GM19351 (cell line): ENCODE measurements around the gene HIPK2.

ENCODE experiments used
- ATAC-seq: cut with Tn5 transposase; IDR thresholded peaks from one replicate; pipeline ENCODE4 v1.9.1; 2021; ENCODE audit warnings: mild to moderate bottlenecking, moderate library complexity; ENCODE audit not compliant: unreplicated experiment

The HIPK2 gene

DNA sequence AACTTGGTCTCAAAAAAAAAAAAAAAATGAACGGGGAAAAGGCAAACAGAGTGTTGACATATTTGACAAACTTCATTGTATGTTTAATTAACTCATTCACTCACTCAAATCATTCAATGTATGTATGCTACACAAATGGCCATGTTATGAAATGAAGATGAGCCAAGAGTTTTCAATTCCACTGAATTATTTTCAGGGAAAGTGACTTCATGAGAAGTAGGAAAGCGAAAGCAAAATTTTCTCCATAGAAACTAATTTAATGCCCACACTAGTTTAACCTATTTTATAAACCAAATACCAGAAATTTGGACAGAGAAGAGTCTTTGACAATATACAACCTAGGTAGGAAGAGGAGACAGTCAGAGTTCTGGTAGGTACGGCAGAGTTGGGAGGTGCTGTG is 119.5 kb downstream of the HIPK2 start:
- no peak for ATAC-seq

DNA sequence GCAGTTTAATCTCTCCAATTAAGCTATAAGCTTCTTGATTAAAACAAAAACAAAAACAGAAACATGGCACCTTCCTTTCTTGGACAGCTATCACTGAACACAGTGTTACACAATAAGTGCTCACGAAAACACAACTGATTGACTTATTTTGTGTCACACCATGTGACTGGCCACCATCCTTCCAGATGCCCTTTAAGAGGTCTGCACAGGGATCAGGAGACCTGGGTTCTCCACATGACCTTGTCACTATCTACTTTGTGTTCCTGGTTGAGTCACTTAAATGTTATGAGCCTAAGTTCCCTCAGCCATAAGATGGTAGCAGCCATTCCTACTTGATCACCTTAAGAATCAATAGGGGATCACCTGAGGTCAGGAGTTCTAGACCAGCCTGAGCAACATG is 120.1 kb downstream of the HIPK2 start:
- no peak for ATAC-seq

DNA sequence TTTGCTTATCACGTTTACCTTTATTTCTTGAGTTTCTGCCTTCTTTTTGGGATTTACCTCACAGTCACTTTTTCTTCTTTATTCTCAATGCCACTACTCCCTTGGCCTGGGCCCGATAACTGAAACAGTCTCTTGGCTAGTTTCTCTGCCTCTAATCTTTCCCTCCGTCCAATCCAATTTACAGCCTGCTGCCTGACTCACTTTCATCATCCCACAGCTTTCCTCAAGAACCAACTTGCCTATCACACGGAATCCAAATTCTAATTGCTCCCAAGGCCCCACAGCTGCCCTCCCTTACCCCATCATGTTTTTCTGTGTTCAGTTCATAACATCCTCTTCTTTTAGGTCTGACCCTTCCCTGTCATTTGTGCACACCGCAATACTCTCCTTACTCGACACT is 121.4 kb downstream of the HIPK2 start:
- no peak for ATAC-seq

DNA sequence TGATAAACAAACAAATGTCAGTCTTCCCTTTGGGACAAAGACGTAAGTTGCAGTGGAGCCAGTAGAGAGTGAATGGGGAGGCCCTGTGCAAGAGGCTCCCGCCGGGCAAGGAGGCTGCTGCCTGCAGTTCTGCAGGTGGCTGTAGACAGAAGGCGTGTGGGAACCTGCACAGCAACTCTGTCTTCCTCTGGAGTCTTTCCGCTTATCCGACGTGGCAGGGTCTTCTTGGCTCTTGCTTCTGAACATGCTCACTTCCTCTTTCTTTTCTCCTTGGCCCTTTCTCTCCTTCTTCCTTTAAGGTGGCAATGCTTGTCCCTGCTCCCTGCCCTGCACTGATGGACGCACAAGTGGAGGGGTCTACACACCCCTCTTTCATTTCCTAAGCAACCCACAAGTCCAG is 122.5 kb downstream of the HIPK2 start:
- ATAC-seq, result no peak

DNA sequence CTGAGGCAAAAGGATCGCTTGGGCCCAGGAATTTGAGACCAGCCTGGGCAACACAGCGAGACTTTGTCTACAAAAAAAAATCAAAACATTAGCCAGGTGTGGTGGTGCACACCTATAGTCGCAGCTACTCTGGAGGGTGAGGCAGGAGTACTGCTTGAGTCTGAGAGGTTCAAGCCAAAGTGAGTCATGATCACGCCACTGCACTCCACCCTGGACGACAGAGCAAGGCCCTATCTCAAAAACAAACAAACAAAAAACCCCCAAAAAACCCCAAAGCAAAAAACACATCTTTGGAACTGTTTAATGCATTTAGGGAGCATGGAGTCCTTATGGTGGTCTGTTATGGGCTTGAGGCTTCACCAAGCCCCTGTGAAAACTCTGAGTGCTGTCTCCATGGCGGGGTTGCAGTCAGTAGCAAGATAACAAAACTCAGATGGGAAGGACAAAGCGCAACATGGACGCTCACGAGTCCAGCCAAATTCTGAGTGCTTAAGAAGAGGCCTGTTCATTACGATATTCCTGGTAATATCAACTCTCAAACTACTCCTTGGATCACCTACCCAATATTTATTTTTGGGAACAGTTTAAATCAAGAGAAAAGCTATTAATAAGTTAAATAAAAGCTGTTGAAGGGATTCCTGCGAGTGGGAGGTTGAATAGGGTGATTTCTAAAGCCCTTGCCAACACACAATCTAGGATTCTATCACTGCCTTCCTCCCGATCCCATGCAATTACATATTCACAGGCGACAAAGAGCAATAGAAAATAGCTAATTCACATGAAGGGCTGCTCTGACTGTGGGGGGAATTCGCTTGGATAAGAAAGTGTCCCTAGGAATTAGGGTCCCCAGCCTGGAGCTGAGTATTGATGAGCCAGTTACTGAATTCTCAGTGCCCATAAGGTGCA is 123.3 kb downstream of the HIPK2 start:
- ATAC-seq, result no peak

DNA sequence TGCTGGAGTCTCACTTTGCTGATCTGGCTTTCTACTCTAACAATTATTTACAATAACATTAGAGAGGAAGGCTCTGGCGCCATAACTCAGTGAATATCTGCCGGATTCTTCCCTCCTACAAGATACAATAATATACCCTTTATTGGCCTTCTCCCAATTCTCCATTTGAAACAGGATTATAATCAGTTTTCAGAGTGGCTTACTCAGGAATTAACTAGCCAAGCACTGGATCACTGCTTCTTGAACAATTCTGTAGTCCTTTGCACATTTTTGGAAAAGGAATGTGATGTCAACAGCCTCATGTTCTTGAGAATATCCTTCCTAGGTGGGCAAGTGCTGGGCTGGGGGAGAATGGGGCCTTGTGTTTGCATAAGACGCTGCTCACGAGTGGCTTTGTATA is 125.9 kb downstream of the HIPK2 start:
- no peak for ATAC-seq

DNA sequence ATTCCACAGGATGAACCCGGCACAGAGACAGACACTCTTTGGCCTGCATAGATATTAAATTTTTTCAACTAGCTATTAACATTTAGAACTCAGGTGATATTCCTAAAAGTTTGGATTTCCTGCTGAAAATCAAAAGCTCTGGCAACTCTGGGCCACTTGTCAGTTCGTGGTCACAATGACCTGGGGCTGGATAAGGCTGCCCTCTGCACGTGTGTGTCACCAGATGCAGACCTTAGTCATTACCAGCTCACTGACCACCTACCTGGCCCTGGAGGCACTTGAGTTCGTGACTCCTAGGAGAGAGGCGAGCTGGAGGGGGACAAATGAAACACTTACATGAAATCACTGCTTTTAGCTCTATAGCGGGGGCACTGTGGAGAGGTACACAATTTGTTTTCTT is 126.5 kb downstream of the HIPK2 start:
- ATAC-seq, result no peak

DNA sequence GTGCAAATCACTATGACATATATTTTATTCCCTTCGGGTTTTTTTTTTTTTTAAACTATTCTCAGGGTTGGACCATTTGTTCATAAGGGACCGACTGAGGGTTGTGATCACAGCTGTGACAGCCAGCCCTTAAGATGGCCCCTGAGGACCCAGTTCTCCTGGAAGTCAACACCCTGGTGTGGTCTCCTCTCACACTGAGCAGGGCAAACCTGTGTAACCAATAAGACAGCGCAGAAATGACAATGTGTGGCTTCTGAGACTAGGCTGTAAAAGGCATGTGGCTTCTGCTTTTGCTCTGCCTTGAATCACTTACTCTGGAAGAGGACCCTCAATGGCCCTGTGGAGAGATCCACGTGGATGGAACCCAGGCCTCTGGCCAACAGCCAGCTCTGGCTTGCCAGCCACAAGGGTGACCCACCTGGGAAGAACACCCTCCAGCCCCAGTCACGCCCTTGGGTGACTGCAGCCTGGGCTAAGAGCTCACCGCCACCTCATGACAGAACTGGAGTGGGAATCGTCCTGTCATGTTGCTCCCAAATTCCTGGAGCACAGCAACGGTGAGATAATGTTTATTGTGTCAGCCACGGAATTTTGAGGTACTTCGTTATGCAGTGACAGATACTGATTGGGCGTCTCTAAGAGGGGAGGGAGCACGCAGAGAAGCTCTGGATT is 127.2 kb downstream of the HIPK2 start:
- ATAC-seq, result no peak

DNA sequence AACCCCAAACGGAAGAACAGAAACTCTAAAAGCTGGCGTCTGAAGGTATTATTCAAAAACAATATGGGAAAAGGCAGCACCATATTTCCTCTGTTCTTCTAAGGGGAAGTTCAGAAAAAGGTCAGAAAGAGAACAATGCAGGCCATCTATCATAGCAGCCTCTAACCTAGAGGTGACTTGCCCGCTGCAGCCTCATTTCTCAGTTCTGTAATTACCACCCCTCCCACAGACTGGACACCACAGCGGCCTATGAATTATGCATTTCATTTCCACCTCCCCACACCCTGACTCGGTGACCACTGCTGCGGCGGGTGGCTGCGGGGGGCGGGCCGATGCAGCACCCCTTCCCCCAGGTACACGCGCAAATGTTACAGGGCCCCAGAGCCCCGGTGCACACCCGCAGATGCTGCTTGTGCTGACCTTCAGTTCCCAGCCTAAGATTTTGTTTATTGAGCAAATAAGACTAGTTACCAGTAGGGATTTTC is 128.8 kb downstream of the HIPK2 start:
- ATAC-seq, result peak; percentile 89

DNA sequence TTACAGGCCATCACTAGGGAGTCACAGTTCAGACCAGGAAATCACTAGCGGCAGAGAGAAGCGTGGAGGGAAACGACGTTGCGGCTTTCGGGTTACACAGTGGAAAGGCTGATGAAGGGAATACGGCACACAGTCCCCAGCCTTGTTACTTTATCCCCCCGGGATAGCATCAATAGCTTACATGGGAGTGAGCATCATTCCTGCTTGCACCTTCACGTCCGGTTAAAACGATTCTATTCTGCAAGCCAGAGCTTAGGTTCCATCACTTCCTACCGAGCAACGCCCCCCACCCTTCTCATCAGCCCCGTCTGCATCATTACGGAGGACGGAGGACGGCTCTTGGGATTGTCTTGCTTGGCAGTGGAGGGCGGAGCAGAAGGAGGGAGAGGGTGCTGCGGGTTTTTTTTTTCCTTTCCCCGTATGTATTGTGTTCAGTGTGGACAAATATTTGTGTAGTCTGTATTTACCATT is 129.4 kb downstream of the HIPK2 start:
- peak; percentile 2 for ATAC-seq

DNA sequence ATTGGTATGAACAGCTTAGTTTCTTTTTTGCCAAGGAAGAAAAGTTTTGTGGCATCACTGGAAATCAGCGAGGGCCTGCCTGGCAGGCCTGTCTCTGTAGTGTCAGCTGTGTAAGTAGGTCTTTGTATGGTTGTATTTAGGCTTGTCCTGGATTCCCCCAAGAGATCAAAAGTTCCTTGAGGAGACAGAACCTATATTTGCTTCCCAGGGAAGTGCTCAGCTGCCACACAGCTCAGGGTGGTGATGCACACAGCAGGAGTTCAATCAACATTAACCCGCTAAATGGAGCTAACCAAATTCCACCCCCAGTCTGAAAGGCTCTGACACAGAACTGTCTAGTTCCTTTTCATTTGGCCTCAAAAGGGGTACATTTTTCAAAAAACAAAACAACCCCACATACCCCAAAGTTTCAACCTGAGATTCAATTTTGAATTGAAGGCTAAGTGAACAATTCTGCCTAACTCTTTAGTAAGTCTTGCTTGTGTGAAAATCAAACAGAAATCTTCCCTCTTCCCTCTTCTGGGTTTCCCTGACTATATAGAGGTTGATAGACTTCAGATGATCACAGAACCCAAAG is 129.9 kb downstream of the HIPK2 start:
- ATAC-seq, result no peak

DNA sequence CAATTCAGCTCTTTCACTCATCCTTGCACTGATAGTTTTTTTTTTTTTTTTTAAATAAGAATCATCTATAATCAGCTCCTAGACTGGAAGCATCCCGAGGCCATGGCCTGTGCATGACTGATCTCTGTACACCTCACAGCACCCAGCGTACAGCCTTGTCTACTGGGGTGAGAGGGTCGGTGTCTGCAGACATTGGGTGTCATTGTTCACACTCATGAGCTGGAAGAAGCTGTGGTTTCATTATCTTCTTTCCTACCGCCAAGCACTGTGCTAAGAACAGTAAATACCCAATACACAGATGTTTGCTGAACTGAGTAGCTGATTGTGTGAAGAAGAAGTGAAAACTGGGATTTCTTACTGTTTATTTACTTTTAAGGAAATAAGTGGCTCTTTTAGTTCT is 130.7 kb downstream of the HIPK2 start:
- peak; percentile 29 for ATAC-seq

DNA sequence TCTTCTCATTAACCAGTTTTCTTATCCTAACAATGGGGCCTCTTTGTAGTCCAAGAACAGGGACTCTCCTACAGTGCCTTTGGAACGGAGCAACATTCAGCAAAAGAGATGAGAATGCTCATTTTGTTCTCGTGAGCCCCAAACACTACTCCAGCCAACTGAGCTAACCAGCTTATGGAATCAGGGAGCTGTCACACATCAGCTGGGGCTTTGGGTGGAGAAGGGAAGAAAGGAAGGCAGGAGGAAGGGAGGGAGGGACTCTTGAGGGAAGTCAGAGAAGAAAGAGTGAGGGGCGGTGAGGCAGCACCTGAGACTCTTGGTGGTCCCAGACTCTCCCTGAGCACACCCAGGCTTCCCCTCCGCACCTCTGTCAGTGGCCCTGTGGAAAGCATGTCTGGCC is 131.2 kb downstream of the HIPK2 start:
- ATAC-seq, result no peak

DNA sequence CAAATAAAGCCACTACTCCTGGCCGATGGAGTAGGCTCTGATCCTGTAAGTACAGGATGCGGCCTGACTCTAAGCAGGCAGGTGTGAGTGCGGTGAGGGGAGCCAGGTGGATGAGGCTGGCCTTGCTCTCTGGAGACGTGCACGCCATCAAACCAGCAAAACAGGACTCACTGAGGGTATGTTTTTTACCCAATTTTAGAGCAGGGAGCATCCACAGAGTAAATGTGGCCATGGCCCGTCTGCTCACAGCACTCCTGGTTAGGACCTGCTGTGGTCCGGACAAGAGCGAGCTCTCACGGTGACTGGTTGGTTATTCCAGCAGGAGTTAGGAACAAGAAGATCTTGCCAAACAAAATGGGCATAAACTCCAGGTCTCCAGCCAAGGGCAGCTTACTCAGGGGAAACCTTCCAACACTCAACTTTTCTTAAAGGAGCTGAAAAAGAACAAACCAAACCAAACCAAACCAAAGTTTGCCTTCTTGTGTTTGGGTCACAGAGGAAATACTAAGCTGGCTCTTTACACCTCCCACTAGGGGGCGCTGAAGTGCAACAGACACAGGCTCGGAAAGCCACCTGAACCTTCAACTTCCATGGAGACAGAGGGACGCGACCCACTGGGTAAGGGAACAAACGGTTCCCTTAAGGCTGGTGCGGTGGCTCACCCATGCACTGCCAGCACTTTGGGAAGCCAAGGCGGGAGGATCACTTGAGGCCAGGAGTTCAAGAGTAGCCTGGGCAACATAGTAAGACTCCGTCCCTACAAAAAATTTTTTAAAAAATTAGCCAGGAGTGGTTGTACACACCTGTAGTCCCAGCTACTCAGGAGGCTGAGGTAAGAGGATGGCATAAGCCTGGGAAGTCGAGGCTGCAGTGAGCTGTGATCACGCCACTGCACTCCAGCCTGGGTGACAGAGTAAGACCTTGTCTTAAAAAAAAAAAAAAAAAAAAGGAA is 131.9 kb downstream of the HIPK2 start:
- no peak for ATAC-seq

DNA sequence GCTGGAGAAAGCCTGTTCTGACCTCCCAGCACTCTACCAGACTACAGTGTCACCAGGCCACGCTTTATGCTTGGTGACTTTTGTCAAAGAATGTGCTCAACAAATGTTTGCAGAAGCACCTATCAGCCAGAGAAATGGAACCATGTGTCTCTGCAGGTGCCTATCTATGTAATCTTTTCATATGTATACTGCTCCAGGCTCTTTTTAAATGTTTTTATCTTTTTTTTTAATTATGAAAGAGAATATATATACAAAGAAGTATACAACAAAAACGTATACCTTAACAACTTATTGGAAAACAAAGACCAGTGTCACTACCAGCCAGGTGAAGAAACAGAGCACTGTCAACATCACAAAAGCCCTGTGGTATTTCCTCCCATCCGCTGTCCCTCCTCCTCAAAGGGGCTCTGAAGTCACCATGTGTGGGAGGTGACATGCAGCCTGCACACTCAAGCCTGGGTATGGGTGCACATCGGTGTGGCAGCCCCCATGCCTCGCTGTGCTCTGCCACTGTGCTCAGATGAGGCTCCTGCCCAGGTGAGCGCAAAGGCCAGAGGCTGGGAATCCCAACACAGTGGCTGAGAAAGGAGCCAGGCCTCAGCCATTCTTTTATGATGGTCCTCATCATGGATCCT is 133.7 kb downstream of the HIPK2 start:
- no peak for ATAC-seq

DNA sequence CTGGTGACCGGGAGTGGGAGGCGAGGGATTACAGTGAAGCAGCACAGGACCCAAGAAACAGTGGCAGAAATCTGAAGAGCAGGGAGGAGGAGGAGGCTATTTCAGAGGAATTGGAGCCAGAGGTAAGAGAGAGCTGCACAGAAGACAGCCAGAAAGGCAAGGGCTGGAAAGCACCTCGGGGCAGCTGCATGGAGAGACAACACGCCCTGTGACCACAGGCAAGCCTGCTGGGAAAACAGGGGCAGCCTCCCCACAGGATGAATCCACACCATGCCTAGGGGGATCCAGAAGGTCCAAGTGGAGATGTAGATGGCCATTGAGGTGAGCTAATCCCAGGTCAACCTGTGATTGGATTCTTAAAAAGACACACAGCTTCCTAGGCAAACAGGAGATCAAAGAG is 135.5 kb downstream of the HIPK2 start:
- no peak for ATAC-seq

DNA sequence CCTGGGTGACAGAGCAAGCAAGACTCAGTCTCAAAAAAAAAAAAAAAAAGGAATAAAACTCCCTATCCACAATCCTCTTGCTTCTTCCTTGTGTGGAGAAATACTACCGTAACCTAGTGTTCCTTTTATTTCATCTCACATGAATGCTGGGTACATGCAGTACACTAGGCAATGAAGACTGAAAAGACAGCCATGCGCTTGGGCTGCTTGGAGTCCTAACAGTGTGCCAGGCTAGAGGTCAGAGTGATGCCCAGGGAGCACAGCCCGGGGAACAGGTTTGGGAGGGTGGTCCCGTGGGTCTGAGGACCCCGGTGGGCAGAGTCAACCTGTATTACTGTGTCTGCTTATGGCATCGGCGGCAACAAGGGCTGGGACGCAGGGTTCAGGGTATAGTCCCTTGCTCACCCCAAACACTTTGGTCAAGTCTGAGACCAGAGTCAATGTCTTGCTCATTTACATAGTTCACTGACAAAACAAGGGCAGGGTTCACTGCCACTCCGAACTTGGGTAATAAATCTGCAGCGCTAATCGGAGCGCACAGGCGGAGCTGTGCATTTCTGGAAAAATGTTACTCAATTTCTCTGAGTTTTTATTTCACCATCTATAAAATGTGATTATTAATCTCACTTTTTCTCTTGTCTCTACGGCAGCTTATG is 136.3 kb downstream of the HIPK2 start:
- ATAC-seq, result no peak

DNA sequence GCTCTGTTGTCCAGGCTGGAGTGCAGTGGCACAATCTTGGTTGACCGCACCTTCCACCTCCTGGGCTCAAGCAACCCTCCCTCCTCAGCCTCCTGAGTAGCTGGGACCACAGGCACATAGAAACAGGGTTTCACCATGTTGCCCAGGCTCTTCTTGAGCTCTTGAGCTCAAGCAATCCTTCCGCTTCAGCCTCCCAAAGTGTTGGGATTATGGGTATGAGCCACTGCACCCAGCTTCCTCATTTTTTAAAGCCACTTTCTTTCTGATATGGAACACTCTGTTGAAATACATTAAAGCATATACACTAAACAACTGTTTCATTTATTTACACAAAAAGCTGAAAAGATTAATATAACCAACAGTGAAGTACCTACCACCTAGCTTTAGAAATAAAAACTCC is 137.1 kb downstream of the HIPK2 start:
- ATAC-seq, result no peak

DNA sequence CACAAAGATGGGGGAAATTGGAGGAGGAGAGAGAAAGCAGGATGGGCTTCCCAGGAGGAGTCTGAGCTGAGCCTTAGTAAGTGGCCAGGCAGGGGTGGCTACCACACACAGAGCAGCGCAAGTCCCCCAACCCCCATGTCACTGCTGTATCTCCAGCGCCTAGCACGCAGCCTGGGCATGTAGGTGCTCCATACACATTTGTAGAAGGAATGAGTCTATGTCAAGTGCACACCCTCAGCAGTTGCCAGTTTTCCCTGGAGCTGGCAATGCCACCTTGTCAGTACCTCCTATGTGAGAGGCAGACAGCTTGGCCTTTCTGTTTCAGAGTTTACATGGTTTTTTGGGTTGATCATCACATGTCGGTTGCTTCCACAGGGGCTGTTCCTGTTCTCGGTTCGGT is 138.2 kb downstream of the HIPK2 start:
- no peak for ATAC-seq
